Osteoblast (primary cell): ENCODE data around the gene ADIPOR1. TPM values are rescaled to one million over a fixed set of nuclear protein-coding genes. Genes with fewer than 3 reads are reported as not detected.

Source experiments
- DNase-seq: peaks from one replicate; pipeline ENCODE4 v3.0.0; 2011; ENCODE audit warnings: low spot score, mixed read lengths; ENCODE audit not compliant: insufficient read length; ENCODE audit errors: missing footprints
- H2AFZ ChIP-seq: 2 replicates; pipeline ENCODE4 v1.6.0; 2011; ENCODE audit warnings: mild to moderate bottlenecking, low read length
- H3K27ac ChIP-seq: 2 replicates; pipeline ENCODE4 v1.5.1; 2011; ENCODE audit warnings: mild to moderate bottlenecking, low read depth, low read length, moderate library complexity
- H3K27me3 ChIP-seq: 2 replicates; pipeline ENCODE4 v1.6.0; 2012; ENCODE audit warnings: mild to moderate bottlenecking, control low read depth, inconsistent platforms, low read length, moderate library complexity; ENCODE audit not compliant: insufficient read depth
- H3K36me3 ChIP-seq: 2 replicates; pipeline ENCODE4 v1.5.1; 2011; ENCODE audit warnings: mild to moderate bottlenecking, low read length, control low read depth, moderate library complexity; ENCODE audit not compliant: insufficient read depth
- H3K4me1 ChIP-seq: 2 replicates; pipeline ENCODE4 v1.5.1; 2011; ENCODE audit warnings: mild to moderate bottlenecking, low read length, control low read depth, moderate library complexity; ENCODE audit not compliant: insufficient read depth
- H3K4me2 ChIP-seq: 2 replicates; pipeline ENCODE4 v1.6.0; 2011; ENCODE audit warnings: mild to moderate bottlenecking, low read length; ENCODE audit not compliant: insufficient read depth
- H3K4me3 ChIP-seq: fragments of 200-600 bp; sonication (generic); 3 replicates; pipeline ENCODE4 v1.5.1; 2012; ENCODE audit warnings: mild to moderate bottlenecking, low read length, inconsistent platforms; ENCODE audit not compliant: insufficient read depth
- H3K79me2 ChIP-seq: 2 replicates; pipeline ENCODE4 v1.6.0; 2012; ENCODE audit warnings: mild to moderate bottlenecking, low read length, control low read depth, inconsistent platforms; ENCODE audit not compliant: insufficient read depth
- H3K9me3 ChIP-seq: 2 replicates; pipeline ENCODE4 v1.5.1; 2011; ENCODE audit warnings: low read depth, low read length, control low read depth
- H4K20me1 ChIP-seq: 2 replicates; pipeline ENCODE4 v1.6.0; 2012; ENCODE audit warnings: mild to moderate bottlenecking, low read length, control low read depth; ENCODE audit not compliant: insufficient read depth
- CTCF ChIP-seq: IDR thresholded peaks from 2 replicates; pipeline ENCODE4 v1.5.1; 2011; ENCODE audit warnings: mild to moderate bottlenecking, low read depth, low read length, moderate library complexity; ENCODE audit errors: extremely low read depth
- total RNA-seq: library from RNA; depleted of rRNA; stranded (reverse); fragments of >200 nt; gene quantifications from 2 replicates; pipeline ENCODE4 v1.2.3, GENCODE V29; 2012

The ADIPOR1 gene
- total RNA-seq, 1 donor: 91.9 TPM

DNA sequence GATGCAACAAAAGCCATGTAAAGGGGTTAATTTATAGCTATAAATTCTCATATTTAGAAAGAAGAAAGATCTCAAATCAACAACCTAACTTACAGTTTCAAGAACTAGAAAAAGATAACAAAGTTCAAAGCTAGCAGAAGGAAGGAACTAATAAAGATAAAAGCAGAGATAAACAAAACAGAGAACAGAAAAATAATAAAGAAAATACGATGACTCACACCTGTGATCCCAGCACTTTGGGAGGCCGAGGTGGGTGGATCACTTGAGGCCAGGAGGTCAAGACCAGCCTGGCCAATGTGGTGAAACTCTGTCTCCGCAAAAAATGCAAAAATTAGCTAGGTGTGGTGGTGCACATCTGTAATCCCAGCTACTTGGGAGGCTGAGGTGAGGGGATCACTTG, 36.6 kb upstream of the ADIPOR1 start:
- H4K20me1 ChIP-seq: no peaks in the 10 kb centered on the region
- no peak overlapping the region for H3K27ac ChIP-seq
- no peak overlapping the region for H3K4me3 ChIP-seq
- DNase-seq: no peak
- no peaks in the 10 kb centered on the region for H3K36me3 ChIP-seq
- peaks cover 44% of the 10 kb centered on the region for H3K27me3 ChIP-seq
- no peaks in the 10 kb centered on the region for H3K79me2 ChIP-seq
- no peaks in the 10 kb centered on the region for H3K4me1 ChIP-seq
- no peak overlapping the region for H2AFZ ChIP-seq
- H3K4me2 ChIP-seq: no peak overlapping the region
- no peaks in the 10 kb centered on the region for H3K9me3 ChIP-seq
- no peak for TF ChIP-seq CTCF

DNA sequence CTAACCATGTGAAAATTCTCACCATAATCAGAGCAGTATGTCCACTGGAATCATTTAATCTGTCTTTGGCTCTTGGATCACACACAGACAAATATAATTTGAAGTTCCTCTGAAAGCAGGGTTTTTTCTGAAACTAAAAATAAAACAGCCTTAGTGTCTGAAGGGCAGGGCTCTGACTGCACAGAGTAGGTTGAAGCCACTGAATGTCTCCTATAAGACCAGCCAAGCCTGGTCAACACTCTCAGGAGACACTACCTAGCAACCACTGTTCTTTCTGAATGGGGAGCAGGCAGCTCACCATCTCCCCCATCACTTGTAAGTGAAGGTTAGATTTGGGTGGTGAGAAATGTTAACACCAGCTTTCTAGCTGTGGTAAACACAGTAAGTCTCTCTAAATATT, 33.0 kb upstream of the ADIPOR1 start:
- Histone ChIP-seq H3K36me3 (no peaks in the 10 kb centered on the region), H3K4me1 (no peaks in the 10 kb centered on the region), H3K27me3 (peaks cover 48% of the 10 kb centered on the region), H3K79me2 (no peaks in the 10 kb centered on the region), H3K27ac (no peak overlapping the region), H2AFZ (no peak overlapping the region), H3K4me2 (no peak overlapping the region), H4K20me1 (no peaks in the 10 kb centered on the region), H3K9me3 (no peaks in the 10 kb centered on the region), H3K4me3 (no peak overlapping the region)
- TF ChIP-seq CTCF: no peak
- no peak for DNase-seq

GRCh38 chr1:202989879-202990278, 31.8 kb upstream of the ADIPOR1 start:
- no peaks in the 10 kb centered on the region for H3K4me1 ChIP-seq
- no peaks in the 10 kb centered on the region for H3K79me2 ChIP-seq
- H3K9me3 ChIP-seq: no peaks in the 10 kb centered on the region
- no peak overlapping the region for H3K4me3 ChIP-seq
- peaks cover 43% of the 10 kb centered on the region for H3K27me3 ChIP-seq
- DNase-seq: no peak
- no peak overlapping the region for H2AFZ ChIP-seq
- no peaks in the 10 kb centered on the region for H4K20me1 ChIP-seq
- no peak overlapping the region for H3K27ac ChIP-seq
- TF ChIP-seq CTCF: no peak
- no peaks in the 10 kb centered on the region for H3K36me3 ChIP-seq
- H3K4me2 ChIP-seq: no peak overlapping the region

DNA sequence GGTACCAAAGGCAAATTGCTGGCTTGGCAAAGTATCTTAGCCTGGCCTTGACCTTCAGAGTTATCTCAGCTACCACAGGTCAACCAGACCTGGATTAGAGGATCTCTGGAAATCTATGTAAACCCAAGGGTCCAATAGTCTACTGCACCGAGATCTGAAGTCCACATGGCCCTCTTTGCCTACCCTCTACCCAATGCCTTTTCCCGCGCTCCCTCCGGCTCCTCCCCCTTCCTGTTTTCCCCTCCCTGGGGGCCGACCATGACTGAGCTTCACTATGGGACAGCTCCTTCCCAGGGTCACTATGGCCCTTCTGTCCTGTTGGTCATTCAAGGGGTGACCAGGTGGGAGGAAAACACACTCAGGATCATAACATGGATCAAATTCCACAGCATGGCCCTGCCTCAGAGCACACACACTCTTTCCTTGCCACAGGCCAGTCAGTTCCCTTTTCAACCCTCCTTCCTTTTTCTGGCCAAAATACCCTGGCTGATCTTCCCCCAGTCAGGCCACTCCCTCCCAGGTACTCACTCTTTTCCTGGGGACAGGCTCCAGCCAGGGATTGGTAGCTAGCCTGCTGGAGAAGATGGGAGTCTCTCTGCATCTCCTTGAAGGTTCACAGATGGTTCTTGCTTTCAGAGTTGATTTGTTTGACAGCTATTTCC, 29.9 kb upstream of the ADIPOR1 start:
- no peaks in the 10 kb centered on the region for H3K79me2 ChIP-seq
- no peaks in the 10 kb centered on the region for H3K36me3 ChIP-seq
- no peak overlapping the region for H3K4me2 ChIP-seq
- peak; percentile 18 for DNase-seq
- H2AFZ ChIP-seq: no peak overlapping the region
- H3K27ac ChIP-seq: no peak overlapping the region
- H3K4me3 ChIP-seq: no peak overlapping the region
- peaks cover 47% of the 10 kb centered on the region for H3K27me3 ChIP-seq
- no peaks in the 10 kb centered on the region for H4K20me1 ChIP-seq
- no peaks in the 10 kb centered on the region for H3K4me1 ChIP-seq
- no peak for TF ChIP-seq CTCF
- H3K9me3 ChIP-seq: no peaks in the 10 kb centered on the region
